GM21619 (cell line): ENCODE data around the gene MCAM.

Experiments
- ATAC-seq: cut with Tn5 transposase; IDR thresholded peaks from one replicate; pipeline ENCODE4 v1.9.1; 2021; ENCODE audit not compliant: unreplicated experiment

MCAM gene

DNA sequence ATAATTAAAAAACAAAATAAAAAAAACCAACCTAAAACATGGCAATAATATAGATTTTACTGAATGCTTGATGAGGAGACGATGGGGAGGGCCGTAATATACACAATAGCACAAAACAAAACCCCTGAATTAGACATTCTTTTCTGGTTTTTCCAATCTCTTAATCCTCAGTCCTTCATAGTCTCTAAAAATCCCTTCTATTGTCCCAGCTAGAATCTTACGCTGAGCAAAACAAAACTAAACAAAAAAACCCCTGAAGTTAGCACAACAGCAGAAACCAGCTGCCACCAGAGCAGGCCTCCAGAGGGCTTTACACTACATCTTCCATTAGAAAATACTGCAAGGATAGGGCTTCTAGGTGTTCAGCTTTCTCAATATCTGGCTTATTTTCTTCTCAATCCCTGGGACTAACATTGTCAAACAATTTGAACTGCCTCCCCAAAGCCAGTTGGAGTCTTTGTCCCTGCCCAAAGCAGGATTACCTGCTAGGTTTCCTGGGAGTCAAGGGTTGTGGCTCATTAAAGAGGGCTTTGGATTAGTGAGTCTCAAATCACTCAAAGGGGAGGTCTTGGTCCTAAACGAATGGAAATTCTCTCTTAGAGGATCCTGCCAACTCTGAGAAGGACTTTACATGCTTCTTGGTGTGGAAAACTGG lies 15.3 kb upstream of the MCAM start:
- ATAC-seq = no peak

GRCh38 chr11:119330237-119330636 lies 13.3 kb upstream of the MCAM start:
- ATAC-seq = no peak

DNA sequence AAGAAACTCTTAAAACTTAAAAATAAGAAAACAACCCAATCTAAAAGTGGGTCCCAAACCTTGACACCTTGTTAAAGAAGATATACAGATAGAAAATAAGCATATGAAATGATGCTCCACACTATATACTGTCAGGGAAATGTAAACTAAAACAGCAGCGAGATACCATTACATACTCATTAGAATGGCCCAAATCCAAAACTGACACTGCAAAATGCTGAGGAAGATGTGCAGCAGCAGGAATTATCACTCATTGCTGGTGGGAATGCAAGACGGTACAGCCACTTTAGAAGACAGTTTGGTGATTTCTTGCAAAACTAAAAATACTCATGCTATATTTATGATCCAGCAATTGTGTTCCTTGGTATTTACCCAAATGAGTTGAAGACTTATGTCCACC lies 12.4 kb upstream of the MCAM start:
- ATAC-seq = no peak

DNA sequence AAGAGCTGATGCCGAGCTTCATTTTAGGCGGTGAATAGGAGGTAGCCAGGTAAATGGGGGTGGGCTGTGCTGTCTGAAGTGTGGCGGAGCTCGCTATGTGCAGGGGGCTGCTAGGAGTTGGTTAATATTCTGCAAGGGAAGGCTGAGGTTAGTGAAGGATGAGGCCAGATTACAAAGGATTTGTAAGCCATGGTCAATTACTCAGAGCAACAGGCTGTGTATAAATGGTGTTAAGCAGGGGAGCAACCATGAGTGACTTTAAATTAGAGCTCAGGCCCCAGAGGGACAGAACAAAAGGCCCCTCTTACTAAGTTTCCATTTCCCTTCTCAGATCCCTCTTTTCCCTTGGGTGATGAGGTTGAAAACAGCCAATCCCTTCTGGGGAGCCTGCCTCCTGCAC lies 7.3 kb upstream of the MCAM start:
- no peak for ATAC-seq

- ATAC-seq = no peak
Observed at GRCh38 chr11:119323532-119324033, 6.7 kb upstream of the MCAM start.

DNA sequence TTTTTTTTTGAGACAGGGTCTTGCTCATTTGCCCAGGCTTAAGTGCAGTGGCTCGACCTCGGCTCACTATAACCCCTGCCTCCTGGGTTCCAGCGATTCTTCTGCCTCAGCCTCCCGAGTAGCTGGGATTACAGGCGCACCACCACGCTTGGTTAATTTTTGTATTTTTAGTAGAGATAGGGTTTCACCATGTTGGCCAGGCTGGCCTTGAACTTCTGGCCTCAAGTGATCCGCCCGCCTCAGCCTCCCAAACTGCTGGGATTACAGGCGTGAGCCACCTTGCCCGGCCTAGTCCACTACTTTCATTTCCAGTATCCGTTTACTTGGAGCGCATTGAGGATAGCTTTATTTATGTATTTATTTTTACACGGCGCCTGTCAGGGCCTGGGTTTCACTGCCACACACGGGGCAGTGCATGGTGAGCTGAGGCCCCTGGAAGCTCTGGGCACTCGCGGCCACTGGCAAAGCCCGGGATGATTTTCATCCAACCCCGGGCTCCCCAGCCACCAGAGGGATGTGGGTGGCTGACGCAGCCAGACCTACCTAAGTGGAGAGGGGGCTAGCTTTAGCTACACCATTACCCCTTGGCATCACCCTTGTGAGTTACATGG lies 6.1 kb upstream of the MCAM start:
- ATAC-seq = no peak

GRCh38 chr11:119322360-119322739 lies 5.4 kb upstream of the MCAM start:
- ATAC-seq = no peak

GRCh38 chr11:119320776-119321524 lies 4.0 kb upstream of the MCAM start:
- ATAC-seq = peak; percentile 54

DNA sequence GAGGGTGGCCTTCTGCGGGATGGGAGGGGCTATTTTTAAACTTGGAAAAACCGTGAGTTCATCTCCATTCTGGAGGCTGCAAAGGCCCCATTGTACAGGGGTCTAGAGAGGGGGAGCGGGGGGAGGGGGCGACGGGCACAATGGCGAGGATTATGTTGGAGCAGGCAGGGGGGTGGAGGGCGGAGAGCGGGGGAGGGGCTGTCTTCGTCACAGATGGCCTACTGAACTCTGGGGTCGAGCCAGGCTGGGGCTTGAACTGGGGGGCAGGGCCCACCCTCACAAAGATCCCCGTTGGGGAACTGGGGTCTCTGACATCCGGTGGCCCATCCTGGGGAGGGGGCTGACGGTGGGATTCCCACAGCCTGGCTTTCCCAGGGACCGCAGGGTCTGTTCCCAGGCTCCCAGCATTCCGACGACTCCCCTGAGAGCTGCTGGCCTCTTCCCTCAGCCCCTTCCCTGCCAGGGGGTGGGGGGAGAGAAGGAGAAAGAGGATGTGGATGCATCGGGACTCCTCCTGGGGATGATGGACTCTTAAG lies 3.4 kb upstream of the MCAM start:
- ATAC-seq = no peak

GRCh38 chr11:119319700-119320239 lies 2.8 kb upstream of the MCAM start:
- ATAC-seq = no peak

- no peak for ATAC-seq
Observed at GRCh38 chr11:119319136-119319699, 2.3 kb upstream of the MCAM start.

GRCh38 chr11:119318240-119319135 lies 1.6 kb upstream of the MCAM start:
- ATAC-seq = no peak

GRCh38 chr11:119317592-119318239 lies 786 bp upstream of the MCAM start:
- no peak for ATAC-seq

GRCh38 chr11:119316016-119316728 lies 758 bp downstream of the MCAM start:
- no peak for ATAC-seq

DNA sequence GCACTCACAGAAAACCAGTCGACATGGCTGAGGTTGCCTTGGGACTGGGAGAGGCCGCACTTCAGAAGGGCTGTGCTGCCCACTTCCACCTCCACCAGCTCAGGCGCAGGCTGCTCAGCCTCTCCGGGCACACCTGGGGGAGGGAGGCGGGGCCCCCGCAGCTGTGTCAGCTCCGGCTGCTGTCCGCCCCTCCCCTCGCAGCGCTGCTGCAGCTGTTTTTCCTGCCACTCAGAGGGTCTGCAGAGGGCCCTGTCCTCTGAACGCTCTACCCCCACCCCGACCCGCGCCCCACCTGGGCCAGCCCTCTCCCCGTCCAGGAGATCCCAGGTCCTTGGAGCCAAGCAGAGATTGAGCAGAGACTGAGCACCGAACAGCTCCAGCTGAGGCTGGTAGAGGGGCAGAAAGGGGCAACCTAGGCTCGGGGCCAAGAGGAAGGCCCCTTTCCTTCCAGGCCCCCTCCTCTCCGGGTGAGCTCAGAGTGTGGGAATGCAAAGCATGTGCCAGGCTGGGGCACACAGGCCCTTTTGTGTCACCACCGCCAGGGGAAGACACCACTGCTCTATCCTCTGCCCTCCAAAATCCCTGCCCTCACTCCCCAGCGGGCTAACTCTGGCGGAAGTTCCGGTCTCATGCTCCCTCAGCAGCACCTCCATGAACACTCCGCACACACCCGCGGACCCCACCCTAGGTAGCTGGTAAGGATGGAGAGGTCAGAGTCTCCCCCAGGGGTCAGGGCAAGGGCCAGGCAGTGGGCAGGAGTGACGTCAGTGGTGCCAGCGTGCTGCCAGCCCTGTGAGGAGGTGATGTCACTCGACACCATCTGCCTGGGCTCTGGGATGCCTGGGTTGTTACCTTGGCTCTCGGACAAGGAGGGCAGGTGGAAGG lies 1.6 kb downstream of the MCAM start:
- no peak for ATAC-seq

GRCh38 chr11:119314726-119315125 lies 2.2 kb downstream of the MCAM start:
- no peak for ATAC-seq

DNA sequence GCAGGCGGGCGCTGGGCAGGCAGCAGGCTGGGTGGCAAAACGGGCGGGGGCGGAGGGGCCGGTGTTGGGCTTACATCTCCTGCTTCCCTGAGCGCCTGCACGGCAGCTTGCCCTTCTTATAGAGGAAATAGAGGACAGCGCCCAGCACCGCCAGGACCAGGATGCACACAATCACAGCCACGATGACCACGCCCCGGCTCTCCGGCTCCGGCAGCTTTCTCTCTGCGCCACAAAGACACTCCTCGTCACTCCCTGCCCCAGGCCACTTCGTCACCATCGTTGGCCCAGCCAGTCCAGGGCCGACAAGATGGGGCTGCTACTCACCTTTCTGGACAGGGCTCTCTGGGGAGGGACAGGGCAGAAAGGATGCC lies 6.3 kb downstream of the MCAM start:
- no peak for ATAC-seq

GRCh38 chr11:119309953-119310681 lies 6.8 kb downstream of the MCAM start:
- ATAC-seq = no peak
